HG02763 (cell line): ENCODE measurements around the gene PDLIM5.
"Not testable (repeated sequence)": the region's sequence is repeated elsewhere in the genome, so short reads cannot be mapped to it uniquely, and the experiment has no call there.

Source experiments
- ATAC-seq: cut with Tn5 transposase; IDR thresholded peaks from one replicate; pipeline ENCODE4 v1.9.1; 2021; ENCODE audit warnings: mild to moderate bottlenecking, moderate library complexity; ENCODE audit not compliant: unreplicated experiment

The PDLIM5 gene

DNA sequence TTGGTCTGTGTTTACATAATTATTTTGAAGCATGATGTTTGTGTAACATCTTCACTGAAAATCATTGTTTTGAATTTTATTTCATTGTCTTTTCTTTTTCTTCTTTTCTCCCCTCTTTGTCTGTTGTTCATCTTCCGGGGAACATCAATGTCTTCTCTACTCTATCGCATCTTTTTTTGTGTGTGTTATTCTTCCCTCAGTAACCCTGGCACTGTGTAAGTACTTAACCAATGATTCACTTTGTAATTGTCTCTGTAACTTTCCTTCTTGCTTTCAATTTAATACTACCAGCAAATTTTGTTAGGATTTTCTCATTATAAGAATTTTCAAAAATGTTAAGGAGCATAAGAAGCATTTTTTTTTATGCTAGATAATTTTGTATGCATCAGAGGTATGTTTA lies 130.8 kb downstream of the PDLIM5 start:
- ATAC-seq: no peak

- ATAC-seq: no peak
These were observed 132.3 kb downstream of the PDLIM5 start for GRCh38 chr4:94583914-94584641.

DNA sequence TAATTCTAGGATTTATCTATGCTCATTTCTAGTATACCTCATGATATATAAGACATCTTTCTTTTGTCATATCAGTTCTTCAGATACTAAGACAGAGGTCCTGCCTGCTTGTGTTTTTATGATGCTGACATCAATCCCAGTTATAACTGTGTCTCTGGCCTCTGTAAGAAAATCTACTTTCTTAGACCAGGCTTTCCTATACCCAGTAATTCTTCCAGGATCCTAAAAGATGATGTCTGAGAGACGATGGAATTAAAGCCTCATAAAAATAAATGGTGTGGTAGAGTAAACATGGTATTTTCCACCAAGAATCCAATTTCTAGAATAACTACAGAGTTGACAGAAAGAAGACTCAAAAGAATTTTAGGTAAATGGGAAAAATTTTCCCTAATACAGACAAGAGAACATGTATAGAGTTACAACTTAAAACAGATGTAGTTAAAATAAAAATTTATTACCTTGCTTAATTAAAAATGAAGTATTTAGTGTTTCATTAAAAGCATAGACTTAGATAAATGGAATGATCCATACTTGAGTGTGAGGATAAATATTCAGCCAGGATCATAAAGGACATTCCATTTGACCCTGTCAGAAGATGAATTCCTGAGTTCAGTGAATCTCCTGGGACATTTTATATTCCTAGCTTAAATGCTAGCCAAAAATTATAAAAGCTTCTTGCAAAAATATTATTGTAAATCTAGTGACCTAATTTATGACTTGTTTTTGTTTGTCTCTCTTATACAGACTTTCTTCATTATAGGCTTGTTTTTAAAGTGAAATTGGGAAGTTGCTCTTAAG lies 137.4 kb downstream of the PDLIM5 start:
- no peak for ATAC-seq

GRCh38 chr4:94590493-94590892 lies 138.8 kb downstream of the PDLIM5 start:
- no peak for ATAC-seq

DNA sequence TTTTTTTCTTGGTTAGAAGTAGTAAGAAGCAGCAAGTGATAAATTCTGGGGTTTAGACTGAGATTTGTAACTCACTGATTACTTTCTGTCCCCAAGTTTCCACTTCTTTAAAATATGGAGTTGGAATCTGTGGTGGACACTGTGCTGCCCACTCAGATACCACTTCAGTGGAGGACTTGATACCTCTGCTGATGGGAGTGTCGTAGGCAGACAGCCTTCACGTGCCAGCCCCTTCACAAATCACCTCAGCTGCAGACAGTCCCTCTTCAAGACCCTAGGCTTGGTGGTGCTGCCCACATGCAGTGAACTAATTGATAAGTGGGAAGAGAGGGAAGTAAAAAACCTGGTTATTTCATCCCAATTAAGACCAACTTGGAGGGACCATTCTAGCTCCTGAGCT lies 139.5 kb downstream of the PDLIM5 start:
- ATAC-seq: no peak

DNA sequence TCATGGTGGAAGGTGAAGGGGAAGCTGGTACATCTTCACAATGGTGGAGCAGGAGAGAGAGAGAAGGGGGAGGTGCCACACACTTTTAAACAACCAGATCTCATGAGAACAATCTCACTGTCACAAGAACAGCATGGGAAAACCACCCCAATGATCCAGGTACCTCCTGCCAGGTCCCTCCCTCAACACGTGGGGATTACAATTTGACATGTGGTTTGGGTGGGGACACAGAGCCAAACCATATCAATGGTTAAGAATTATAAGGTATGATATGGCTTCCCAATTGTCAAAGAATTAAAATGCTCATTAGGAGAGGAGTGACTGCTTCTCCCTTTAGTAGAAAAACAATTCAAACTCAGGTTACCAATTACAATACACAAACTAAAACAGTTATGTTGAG lies 143.3 kb downstream of the PDLIM5 start:
- no peak for ATAC-seq

DNA sequence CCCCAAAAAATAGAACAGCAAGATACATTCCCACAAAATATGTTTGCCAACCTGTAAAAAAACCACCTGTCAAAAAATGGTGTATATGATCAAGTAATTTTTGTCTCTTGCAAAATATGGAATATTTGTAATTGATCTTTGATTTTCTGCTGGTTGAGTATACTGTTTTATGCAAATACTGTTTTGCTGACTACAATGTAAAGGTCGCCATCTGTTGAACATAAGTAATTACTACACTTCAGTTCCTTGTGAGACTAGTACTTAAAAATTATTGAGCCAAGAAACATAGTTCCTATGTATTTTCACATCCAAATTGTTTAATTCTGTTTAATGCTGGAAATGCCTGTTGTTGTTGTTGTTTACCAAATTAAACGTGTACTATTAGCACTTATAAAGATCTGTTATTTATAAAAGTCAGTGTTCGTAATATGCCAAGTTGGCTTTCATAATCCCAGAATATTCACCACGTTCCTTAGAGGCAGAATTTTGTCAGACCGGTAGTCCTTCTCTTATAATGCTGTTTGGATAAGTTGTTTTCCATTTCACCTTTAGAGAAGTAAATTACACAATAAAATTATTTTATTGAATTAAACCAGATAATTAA lies 144.2 kb downstream of the PDLIM5 start:
- no peak for ATAC-seq

- no peak for ATAC-seq
These were observed 147.0 kb downstream of the PDLIM5 start for GRCh38 chr4:94598758-94599157.

DNA sequence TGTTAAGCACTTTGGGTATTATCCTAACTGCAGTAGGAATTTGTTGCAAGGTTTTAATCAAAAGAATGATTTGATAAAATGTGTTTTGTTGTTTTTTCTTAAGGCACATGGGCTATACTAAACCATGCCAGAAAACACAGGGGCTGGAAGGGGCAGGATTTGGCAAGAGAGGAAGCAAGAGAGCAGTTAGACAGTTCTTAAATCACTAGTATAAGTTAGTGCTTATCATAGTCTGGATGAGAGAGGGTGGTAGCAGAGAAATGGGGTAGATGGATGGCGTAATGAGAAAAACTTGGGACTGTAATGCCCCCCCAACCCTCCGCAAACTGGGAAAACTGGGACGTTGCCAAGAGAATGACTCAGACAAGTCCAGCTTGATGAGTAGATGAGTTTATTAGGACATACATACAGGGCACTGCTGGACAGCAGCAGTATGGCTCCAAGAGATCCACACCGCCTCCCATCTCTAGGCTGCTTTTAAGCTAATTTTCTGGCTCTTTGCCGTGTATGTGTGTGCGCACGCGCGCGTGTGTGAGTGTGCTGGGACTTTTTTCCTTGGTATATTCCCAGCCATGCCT lies 151.5 kb downstream of the PDLIM5 start:
- no peak for ATAC-seq

- no peak for ATAC-seq
These were observed 153.6 kb downstream of the PDLIM5 start for GRCh38 chr4:94605241-94605805.

- no peak for ATAC-seq
These were observed 158.4 kb downstream of the PDLIM5 start for GRCh38 chr4:94610145-94610544.

GRCh38 chr4:94613248-94613647 lies 161.5 kb downstream of the PDLIM5 start:
- ATAC-seq: no peak

DNA sequence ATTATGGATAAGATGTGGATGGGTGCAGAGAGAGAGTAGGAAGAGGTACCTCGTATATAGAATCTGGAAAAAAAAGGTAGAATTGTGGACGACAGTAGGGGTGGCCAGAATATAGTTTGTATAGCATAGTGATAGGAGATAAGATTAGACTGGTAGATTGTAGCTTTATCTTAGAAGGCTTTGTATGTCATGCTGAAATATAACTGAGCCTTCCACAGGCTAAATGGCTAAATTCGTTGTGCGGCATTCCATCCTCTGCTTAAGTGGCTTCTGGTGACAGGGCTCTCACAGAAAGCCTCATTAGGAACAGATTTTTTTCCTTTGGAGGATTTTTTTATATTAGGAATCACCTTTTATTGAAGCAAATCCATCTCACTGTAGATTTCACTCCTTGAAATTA lies 163.7 kb downstream of the PDLIM5 start:
- no peak for ATAC-seq

GRCh38 chr4:94621491-94622080 lies 169.8 kb downstream of the PDLIM5 start:
- peak; percentile 65 for ATAC-seq

DNA sequence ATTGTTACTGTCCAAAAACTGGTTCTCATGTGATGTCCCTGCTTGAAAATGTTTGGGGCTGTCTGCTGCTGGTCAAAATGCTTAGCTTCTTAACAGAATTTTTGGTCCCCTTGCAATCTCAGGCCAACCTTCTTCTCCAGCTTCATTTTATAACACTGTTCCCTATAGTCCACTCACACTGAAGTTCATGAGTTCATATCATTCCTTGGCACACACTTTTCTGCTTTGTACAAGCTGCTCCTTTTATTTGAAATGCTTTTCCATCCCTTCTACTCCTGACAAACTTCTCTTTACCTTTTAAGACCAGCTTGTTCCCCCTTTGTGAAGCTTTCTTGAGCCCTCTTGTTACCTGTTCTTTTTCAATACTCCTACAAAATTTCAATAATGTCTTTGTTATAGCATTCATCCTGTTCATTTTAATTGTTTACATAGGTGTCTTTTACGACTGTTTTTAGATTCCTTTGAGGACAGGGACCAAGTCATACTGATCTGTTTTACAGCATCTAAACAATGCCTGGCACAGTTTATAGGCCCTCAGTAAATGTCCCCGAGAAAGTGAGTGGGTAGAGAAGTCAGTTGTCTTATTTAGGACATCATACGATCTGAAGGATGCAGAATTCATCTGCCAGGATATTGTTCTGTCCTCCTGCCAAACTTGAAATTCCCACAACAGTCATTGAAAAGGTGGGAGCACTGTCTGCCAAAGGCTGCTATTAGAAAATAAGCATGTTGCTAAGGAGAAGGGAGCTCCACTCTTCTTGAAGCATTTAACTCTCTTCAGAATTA lies 171.6 kb downstream of the PDLIM5 start:
- ATAC-seq: no peak

GRCh38 chr4:94626942-94627341 lies 175.2 kb downstream of the PDLIM5 start:
- ATAC-seq: no peak

DNA sequence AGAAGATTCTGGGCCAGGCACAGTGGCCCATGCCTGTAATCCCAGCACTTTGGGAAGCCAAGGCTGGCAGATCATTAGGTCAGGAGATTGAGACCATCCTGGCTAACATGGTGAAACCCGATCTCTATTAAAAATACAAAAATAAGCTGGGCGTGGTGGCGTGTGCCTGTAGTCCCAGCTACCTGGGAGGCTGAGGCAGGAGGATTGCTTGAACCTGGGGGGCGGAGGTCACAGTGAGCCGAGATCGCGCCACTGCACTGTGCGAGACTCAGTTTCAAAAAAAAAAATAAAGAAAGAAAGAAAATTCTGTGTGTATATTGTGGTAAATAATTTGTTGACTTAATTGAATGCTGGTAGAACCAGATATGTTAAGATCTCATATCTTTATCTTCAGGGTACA lies 177.3 kb downstream of the PDLIM5 start:
- ATAC-seq: not testable (repeated sequence)

DNA sequence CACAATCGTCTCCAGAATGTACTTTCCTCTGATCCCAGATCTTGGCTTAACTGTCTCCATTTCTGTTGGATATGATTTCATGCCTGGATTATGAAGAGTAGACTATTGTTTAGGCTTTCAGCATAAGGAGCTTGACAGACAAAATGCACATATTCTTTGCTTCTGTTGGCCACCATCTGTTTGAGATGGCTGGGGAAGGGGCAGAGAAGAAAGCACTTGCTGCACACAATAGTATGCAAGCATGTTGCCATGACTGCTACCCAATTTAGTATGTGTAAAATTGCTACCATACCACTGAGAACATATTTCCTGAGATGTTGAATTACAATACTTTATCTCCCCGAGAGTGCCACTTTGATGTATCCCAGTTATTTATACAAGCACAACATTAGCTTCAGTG lies 178.1 kb downstream of the PDLIM5 start:
- no peak for ATAC-seq

GRCh38 chr4:94634271-94634670 lies 182.5 kb downstream of the PDLIM5 start:
- ATAC-seq: no peak

DNA sequence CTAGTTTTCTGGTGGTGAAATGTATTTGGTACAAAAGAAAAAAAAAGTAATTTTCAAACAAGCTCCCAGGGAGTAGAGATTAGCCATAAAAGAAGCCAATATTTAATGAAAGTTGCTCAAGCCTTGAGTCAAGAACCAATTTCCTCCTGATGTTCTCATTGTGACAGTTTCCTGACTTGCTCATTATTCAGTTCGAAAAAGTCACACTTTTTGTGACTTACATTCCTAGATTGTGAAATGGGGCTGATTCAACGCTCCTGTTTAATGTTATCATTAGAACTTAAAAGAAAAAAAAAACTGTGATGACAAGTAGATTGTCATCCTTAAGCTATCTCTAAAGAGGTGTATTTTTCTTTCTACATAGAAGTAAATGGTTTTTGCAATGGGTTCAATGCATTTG lies 183.4 kb downstream of the PDLIM5 start:
- no peak for ATAC-seq
